ENCODE results near the gene KIF14. TPM values are rescaled to one million over a fixed set of nuclear protein-coding genes. Genes with fewer than 3 reads are reported as not detected.
"Not testable (repeated sequence)": the region's sequence is repeated elsewhere in the genome, so short reads cannot be mapped to it uniquely, and the experiment has no call there.

Gene KIF14
- total and polyA plus RNA-seq, 2 donors (not counting 1 experiment from before 2014, with no cell fraction given) = 2.2 to 4.0 TPM

DNA sequence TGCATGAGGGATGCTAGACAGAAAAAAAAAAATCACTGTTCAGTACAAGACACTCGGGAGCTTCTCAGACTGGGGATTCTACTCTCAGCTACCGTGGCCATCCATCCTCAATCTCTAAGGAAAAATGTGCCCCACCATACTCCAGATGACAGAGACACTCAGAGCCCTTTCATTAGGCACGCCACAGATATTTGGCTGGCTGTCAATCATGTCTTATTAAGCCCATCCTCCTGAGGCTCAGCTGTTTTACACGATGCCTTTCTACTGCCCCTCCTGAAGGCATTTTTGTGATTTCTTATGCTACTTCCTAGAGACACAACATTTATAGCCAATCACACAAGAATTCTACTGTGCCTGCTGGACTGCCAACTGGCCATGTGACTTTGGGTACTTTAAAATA is 92.9 kb downstream of the KIF14 start:
- DNase-seq (ENCODE audit: low read depth in 2 of 2) = no peak
- H3K9ac ChIP-seq (ENCODE audit: insufficient read depth, low read length) = no peak overlapping the region
- no peak overlapping the region for H2AFZ ChIP-seq (ENCODE audit: low read length)
- no peak overlapping the region for H3K4me2 ChIP-seq (ENCODE audit: extremely low read depth, insufficient read depth, low read length)
- H3K27me3 ChIP-seq (ENCODE audit: control insufficient read depth, insufficient read depth, low read length) = no peaks in the 10 kb centered on the region
- H4K20me1 ChIP-seq (ENCODE audit: control insufficient read depth, extremely low read depth, insufficient read depth, low read length) = no peaks in the 10 kb centered on the region
- no peaks in the 10 kb centered on the region for H3K79me2 ChIP-seq (ENCODE audit: control insufficient read depth, insufficient read depth, low read length)
- H3K36me3 ChIP-seq (ENCODE audit: control insufficient read depth, insufficient read depth, low read length) = no peaks in the 10 kb centered on the region
- H3K4me3 ChIP-seq (replicated peaks in 1 of 4; ENCODE audit: control extremely low read depth in 1 of 4, insufficient read depth in 1 of 4, low read depth in 3 of 4, low read length in 4 of 4) = no peak overlapping the region
- TF ChIP-seq, protein P1, sequence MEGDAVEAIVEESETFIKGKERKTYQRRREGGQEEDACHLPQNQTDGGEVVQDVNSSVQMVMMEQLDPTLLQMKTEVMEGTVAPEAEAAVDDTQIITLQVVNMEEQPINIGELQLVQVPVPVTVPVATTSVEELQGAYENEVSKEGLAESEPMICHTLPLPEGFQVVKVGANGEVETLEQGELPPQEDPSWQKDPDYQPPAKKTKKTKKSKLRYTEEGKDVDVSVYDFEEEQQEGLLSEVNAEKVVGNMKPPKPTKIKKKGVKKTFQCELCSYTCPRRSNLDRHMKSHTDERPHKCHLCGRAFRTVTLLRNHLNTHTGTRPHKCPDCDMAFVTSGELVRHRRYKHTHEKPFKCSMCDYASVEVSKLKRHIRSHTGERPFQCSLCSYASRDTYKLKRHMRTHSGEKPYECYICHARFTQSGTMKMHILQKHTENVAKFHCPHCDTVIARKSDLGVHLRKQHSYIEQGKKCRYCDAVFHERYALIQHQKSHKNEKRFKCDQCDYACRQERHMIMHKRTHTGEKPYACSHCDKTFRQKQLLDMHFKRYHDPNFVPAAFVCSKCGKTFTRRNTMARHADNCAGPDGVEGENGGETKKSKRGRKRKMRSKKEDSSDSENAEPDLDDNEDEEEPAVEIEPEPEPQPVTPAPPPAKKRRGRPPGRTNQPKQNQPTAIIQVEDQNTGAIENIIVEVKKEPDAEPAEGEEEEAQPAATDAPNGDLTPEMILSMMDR (conservative IDR thresholded peaks at IDR 0.05 in 1 of 2, IDR thresholded peaks at IDR 0.05 in 1 of 2; ENCODE audit: low read depth in 1 of 2, low read length in 2 of 2) = no peak
- no peak for TF ChIP-seq EZH2 (IDR thresholded peaks at IDR 0.05; ENCODE audit: low read length, missing control alignments)
- H3K9me3 ChIP-seq (ENCODE audit: control insufficient read depth, insufficient read depth, low read depth, low read length) = no peaks in the 10 kb centered on the region
- H3K4me1 ChIP-seq (ENCODE audit: control insufficient read depth, extremely low read depth, insufficient read depth, low read length) = no peaks in the 10 kb centered on the region
- no peak overlapping the region for H3K27ac ChIP-seq (ENCODE audit: insufficient read depth, low read length)

DNA sequence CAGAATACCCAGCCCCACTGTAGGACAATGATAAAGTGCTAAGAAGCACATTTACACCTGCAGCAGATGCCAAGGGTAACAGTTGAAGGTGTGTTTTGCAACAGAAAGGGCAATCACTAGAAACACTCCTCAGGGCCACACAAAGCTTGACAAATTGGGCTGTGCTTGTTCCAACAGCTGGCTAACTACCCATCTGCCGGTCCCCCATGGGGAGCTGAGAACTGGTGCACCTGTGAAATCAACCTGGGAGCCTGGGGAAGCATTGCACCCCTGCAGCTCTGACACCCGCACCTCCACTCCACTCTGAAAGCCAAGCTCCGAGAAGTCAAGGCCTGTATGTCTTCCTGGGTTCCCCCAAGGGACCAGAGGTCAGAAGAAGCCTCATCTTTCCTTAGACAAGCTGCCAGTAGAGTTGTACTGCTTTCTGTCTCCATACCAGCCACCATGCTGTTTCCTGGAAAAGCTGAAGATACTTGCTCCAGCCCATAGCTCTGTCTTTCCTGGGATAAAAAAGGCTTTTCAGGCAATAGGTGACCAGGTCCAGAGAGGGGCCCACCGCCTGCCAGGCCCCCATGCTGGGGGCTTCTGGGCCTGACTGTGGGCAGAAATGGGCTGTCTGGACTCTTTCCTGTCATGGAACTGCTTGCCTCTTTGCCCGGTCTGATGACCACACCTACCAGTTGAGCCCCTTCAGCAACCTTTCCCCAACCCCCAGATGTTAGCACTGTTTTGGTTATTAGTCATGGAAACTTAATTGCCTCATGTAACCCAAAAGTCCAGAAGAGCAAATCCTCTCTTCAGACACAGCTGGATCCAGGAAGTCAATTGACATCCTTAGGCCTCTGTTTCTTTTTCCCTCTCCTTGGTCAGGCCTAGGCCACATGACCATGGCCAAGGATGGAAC is 93.6 kb downstream of the KIF14 start:
- no peak for TF ChIP-seq EZH2 (IDR thresholded peaks at IDR 0.05; ENCODE audit: low read length, missing control alignments)
- TF ChIP-seq, protein P1 (conservative IDR thresholded peaks at IDR 0.05 in 1 of 2, IDR thresholded peaks at IDR 0.05 in 1 of 2; ENCODE audit: low read depth in 1 of 2, low read length in 2 of 2) = no peak
- Histone ChIP-seq H3K9me3 (ENCODE audit: control insufficient read depth, insufficient read depth, low read depth, low read length) (no peaks in the 10 kb centered on the region), H3K4me3 (replicated peaks in 1 of 4; ENCODE audit: control extremely low read depth in 1 of 4, insufficient read depth in 1 of 4, low read depth in 3 of 4, low read length in 4 of 4) (no peak overlapping the region), H3K4me2 (ENCODE audit: extremely low read depth, insufficient read depth, low read length) (no peak overlapping the region), H3K36me3 (ENCODE audit: control insufficient read depth, insufficient read depth, low read length) (no peaks in the 10 kb centered on the region), H3K9ac (ENCODE audit: insufficient read depth, low read length) (no peak overlapping the region), H4K20me1 (ENCODE audit: control insufficient read depth, extremely low read depth, insufficient read depth, low read length) (no peaks in the 10 kb centered on the region), H3K79me2 (ENCODE audit: control insufficient read depth, insufficient read depth, low read length) (no peaks in the 10 kb centered on the region), H3K4me1 (ENCODE audit: control insufficient read depth, extremely low read depth, insufficient read depth, low read length) (no peaks in the 10 kb centered on the region), H3K27me3 (ENCODE audit: control insufficient read depth, insufficient read depth, low read length) (no peaks in the 10 kb centered on the region), H3K27ac (ENCODE audit: insufficient read depth, low read length) (no peak overlapping the region), H2AFZ (ENCODE audit: low read length) (no peak overlapping the region)
- peak; percentile 50 for DNase-seq (ENCODE audit: low read depth in 2 of 2)

DNA sequence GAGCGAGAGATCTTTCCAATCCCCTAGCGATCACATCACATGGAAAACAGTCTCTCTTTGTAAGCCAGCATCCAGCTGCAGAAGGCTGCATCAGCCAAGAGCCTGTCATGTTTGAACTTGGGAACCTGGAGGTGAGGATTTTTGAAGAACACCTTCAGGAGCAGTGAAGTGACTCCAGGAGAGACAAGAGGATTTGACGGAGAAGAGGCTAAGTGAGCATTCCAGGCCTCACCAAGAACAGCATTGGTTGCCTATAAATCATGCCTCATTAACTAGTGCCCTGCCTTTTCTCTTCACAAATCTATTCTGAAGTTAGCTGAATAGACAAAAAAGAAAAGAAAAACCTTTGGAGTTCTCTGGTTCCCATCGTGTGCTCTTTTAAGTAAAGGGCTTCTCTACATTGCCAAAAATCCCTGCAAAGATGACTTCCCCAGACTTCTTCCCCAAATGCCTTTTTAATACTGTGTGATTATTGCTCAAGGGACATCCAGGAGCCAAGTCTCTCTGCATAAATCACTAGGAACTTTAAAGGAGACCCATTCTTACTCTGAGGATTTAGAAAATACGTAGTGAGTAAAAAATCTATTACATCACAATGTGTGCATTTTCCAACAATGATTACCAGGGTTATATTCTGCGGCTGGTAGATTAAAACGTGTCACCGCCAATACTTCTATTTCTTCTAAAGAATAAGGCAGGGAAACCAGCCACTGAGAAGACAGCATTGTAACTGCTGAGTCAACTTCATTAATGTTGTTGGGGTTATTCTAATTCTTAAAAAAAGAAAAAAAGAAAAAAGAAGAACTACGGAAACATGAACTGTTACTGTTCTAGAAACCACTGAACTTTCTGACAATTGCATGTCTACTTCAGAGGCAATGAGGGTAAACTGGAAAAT is 95.2 kb downstream of the KIF14 start:
- H2AFZ ChIP-seq (ENCODE audit: low read length) = no peak overlapping the region
- no peak overlapping the region for H3K4me3 ChIP-seq (replicated peaks in 1 of 4; ENCODE audit: control extremely low read depth in 1 of 4, insufficient read depth in 1 of 4, low read depth in 3 of 4, low read length in 4 of 4)
- no peaks in the 10 kb centered on the region for H3K79me2 ChIP-seq (ENCODE audit: control insufficient read depth, insufficient read depth, low read length)
- no peaks in the 10 kb centered on the region for H3K9me3 ChIP-seq (ENCODE audit: control insufficient read depth, insufficient read depth, low read depth, low read length)
- H3K4me2 ChIP-seq (ENCODE audit: extremely low read depth, insufficient read depth, low read length) = no peak overlapping the region
- H3K4me1 ChIP-seq (ENCODE audit: control insufficient read depth, extremely low read depth, insufficient read depth, low read length) = no peaks in the 10 kb centered on the region
- H4K20me1 ChIP-seq (ENCODE audit: control insufficient read depth, extremely low read depth, insufficient read depth, low read length) = no peaks in the 10 kb centered on the region
- H3K27me3 ChIP-seq (ENCODE audit: control insufficient read depth, insufficient read depth, low read length) = no peaks in the 10 kb centered on the region
- peak; percentile 72 to 75 for DNase-seq (ENCODE audit: low read depth in 2 of 2)
- H3K36me3 ChIP-seq (ENCODE audit: control insufficient read depth, insufficient read depth, low read length) = no peaks in the 10 kb centered on the region
- no peak overlapping the region for H3K27ac ChIP-seq (ENCODE audit: insufficient read depth, low read length)
- TF ChIP-seq, protein P1 (conservative IDR thresholded peaks at IDR 0.05 in 1 of 2, IDR thresholded peaks at IDR 0.05 in 1 of 2; ENCODE audit: low read depth in 1 of 2, low read length in 2 of 2) = no peak
- no peak for TF ChIP-seq EZH2 (IDR thresholded peaks at IDR 0.05; ENCODE audit: low read length, missing control alignments)
- H3K9ac ChIP-seq (ENCODE audit: insufficient read depth, low read length) = no peak overlapping the region

GRCh38 chr1:200524551-200524950 is 96.0 kb downstream of the KIF14 start:
- not testable (repeated sequence) for H3K79me2 ChIP-seq (ENCODE audit: control insufficient read depth, insufficient read depth, low read length); H3K9ac ChIP-seq (ENCODE audit: insufficient read depth, low read length); H3K9me3 ChIP-seq (ENCODE audit: control insufficient read depth, insufficient read depth, low read depth, low read length); H3K4me1 ChIP-seq (ENCODE audit: control insufficient read depth, extremely low read depth, insufficient read depth, low read length); H3K36me3 ChIP-seq (ENCODE audit: control insufficient read depth, insufficient read depth, low read length); H3K27me3 ChIP-seq (ENCODE audit: control insufficient read depth, insufficient read depth, low read length); H3K4me2 ChIP-seq (ENCODE audit: extremely low read depth, insufficient read depth, low read length); DNase-seq (ENCODE audit: low read depth in 2 of 2); H3K27ac ChIP-seq (ENCODE audit: insufficient read depth, low read length); H2AFZ ChIP-seq (ENCODE audit: low read length); H3K4me3 ChIP-seq (replicated peaks in 1 of 4; ENCODE audit: control extremely low read depth in 1 of 4, insufficient read depth in 1 of 4, low read depth in 3 of 4, low read length in 4 of 4); H4K20me1 ChIP-seq (ENCODE audit: control insufficient read depth, extremely low read depth, insufficient read depth, low read length)
